ENCODE results near the gene FBXW5.

- TF ChIP-seq POLR2A (IDR thresholded peaks at IDR 0.05) (no peak), CTCF (IDR thresholded peaks at IDR 0.05) (no peak)
Observed at GRCh38 chr9:136963341-136963740, 18.8 kb upstream of the FBXW5 start.
